ENCODE measurements around the gene FRMD4B.
"Not testable (repeated sequence)": the region's sequence is repeated elsewhere in the genome, so short reads cannot be mapped to it uniquely, and the experiment has no call there.

FRMD4B gene

DNA sequence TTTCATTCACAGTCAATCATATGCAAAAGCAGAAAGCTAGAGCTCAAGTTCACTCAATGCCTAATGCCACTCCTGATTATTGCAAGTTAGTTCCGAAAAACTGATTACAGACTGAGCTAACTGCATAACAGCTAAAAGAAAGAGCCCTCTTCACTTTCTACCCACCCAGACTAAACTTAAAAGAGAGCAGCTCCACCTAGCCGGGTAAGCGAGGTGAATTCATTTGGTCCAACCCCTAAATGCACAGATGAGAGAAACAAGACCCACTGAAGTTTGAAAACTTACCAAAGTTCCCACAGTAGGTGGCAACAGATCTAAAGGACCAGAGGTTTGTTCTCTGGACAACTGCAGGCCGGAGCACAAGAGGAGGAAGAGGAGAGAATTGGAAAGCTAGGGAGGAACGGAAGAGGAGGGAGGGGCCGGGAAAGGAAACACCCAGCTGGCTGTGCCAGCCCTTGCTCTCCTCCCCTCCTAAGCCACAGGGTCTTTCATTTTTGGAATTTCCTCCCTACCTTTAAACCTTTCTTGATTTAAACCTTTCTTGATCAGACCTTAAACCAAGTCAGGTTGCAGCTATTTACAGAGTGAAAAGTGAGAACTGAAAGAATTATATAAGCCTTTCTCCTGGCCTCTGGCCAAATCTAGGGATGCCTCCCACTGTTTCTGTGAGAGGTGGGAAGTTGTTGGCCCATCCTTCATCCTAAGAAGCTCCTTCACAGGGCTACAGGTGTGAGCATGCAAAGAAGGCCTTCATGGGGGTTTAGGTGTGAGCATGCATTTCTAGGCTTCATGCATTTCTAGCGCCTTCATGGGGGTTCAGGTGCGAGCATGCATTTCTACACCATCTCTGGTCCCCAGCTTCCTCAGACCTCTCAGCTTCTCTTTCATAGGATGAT lies 148.8 kb downstream of the FRMD4B start:
- DNase-seq = peak; percentile 36

GRCh38 chr3:69235882-69236281 lies 150.0 kb downstream of the FRMD4B start:
- DNase-seq = no peak

GRCh38 chr3:69235227-69235626 lies 150.7 kb downstream of the FRMD4B start:
- not testable (repeated sequence) for DNase-seq

DNA sequence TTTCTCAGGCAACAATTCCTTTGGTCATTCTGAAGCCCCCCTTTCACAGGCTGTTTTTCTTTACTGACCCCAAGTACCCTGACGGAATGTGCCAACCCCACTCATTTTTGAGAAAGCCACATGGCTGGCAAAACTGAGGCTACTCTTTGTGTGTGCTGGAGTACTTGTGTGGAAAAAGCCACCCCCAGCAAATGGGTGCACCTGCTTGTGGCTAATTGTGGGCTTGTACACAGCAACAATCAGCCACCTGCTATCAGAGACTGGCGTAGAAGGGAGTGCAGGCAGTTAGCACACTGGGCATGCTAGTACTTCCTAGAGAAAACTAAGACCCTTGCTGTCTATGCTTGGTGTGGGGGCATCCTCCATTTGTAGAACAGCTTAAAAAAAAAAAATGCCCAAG lies 153.4 kb downstream of the FRMD4B start:
- peak; percentile 15 for DNase-seq

DNA sequence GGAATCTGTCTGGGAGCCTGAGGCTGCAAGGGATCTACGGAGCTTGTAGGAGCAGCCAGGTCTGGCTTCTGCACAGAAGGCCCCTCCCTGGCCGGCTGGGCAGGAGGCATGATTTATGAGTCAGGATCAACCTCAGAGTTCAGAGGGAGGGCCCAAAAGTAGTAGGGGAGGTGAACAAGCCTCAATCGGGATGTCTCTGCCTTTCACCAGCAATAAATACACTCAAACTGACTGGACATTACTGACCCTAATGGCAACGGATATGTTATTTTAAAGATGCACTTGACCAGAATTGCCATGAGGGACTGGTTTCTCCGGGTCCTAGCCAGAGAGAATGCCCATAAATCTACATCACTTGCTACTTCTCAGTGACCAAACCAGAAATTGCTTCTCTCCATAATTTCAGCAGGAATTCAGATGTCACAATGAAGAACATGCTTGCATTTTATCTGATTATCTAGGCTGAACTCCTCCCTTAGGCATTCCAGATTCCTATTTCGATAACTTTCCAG lies 153.9 kb downstream of the FRMD4B start:
- no peak for DNase-seq

- no peak for DNase-seq
These were observed 159.8 kb downstream of the FRMD4B start for GRCh38 chr3:69226071-69226470.

DNA sequence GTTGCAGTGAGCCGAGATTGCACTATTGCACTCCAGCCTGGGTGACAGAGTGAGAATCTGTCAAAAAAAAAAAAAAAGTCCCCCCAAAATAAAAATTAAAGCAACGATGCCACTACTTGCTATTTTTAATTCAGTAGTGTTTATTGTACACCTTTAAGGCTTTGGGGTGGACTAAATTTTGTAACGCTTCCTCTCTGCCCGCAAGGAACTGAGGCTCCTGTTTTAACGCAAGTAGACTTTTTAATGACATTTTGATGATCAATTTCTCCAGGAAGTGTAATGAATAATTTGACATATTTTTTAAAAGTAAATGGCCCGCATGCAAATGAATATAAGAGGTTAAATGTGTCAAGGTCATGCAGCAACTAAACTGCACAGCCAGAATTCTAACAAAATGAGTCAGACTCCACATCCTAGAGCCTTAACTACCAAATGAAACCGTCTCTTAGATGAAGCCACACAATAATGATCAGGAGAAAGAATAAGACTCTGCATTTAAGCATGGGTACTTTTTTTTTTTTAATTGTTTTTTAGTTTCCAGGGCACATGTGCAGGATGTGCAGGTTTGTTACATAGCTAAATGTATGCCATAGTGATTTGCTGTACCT lies 166.7 kb downstream of the FRMD4B start:
- no peak for DNase-seq

DNA sequence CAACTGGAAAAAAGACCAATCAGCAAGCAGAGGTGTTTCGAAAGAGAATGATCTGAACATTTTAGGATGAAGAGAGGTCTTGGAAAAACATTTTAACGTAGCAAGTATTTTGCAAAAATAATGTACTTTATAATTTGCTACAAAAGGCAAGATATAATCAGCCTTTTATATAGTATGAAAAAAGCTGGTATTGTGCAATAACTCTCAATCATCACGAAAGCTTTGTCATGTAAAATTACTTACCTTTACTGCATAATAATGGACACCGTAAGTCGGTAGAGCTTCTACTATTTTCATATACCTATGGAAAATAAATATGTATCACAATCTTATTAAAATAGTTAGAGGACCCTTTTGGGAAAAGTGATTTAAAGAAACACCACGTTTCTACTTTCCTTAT lies 167.8 kb downstream of the FRMD4B start:
- DNase-seq = no peak

- no peak for DNase-seq
These were observed 168.9 kb downstream of the FRMD4B start for GRCh38 chr3:69216981-69217380.

- DNase-seq = no peak
These were observed 171.6 kb downstream of the FRMD4B start for GRCh38 chr3:69214241-69214640.

GRCh38 chr3:69212411-69213160 lies 173.3 kb downstream of the FRMD4B start:
- peak; percentile 6 for DNase-seq

DNA sequence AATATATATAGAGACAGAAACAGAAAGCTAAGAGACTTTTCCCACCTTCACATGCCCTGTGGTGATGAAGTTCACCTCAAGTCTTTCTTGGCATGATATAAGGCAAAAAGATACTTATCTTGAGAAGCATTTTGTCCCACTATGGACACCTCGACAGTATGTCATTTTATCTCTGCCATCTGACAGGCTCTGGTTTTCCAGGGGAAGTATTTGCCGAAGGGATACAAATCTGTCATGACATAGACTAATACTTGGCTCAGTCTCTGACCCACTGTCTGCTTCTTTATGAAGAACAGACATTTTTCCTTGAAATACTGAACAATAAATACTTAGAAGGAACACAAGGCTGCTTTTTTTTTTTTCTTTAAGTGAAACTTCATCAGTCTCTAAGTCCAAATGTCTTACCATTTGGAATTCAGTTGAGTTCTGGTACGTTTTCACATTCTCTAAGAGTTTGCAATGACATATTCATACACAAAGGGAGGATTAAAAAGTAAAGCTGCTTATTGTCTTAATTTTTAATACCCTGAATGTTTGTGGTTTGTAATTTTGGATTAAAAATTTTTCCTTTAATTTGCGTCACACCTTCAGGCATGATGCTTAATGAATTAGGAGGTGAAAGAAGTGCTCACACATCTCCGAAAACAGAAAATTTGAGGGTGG lies 175.7 kb downstream of the FRMD4B start:
- DNase-seq = no peak

DNA sequence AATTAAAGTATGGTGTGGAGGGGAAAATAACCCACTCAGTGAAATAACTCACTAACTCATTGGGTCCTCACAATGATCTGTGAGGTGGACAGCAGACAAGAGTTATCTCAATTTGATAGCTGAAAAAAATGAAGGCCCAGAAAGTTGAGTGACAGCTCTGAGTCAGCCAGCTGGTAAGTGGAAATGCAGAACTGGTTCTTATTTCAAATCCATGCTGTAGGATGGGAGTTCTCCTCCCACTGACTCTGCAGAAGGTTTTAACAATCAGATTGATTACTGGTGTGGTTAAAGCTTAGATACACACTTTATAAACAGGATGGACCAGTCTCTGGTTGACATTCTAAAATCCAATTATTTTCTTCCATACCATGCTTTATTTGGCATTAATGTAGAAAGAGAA lies 176.5 kb downstream of the FRMD4B start:
- DNase-seq = no peak

GRCh38 chr3:69207031-69207430 lies 178.9 kb downstream of the FRMD4B start:
- no peak for DNase-seq

DNA sequence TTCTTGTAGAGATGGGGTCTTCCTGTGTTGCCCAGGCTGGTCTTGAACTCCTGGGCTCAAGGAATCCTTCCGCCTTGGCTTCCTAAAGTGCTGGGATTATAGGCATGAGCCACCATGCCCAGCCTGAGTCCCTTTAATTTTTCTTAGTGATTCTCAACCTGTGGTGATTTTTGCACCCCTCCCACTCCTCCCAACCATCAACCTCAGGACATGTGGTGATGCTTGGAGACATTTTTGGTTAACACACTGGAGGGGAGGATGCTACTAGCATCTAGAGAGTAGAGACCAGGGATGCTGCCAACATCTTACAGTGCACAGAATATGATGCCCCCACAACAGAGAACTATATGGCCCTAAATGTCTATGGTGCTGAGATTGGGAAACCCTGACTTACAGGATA lies 180.5 kb downstream of the FRMD4B start:
- DNase-seq = no peak

DNA sequence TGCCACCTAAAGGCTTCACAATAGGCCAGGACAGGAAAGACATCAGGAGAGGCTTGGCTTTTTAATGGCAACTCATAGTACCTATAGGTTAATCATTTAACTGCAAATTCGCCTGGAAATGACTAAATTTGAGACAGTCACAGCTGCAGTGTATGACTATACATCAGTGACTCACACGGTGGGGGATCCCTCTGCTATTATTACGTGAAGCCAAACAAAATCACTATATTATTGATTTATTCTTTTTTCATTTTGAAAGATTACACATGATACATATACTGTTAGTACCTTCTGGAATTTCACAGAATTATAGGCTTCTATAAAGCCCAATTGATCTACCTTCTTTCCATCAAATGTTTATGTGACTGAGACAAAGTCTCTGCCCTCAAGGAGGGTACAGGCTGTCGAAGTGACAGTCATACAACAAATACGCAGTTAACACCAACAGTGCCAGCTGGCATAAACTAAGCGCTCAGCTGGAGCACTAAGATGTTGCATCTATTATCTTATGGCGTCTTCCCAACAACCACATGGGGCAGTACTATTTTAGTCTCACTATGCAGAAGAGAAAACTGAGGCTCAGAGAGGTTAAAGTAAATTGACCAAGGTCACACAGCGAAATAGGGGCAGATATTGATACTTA lies 181.5 kb downstream of the FRMD4B start:
- no peak for DNase-seq

DNA sequence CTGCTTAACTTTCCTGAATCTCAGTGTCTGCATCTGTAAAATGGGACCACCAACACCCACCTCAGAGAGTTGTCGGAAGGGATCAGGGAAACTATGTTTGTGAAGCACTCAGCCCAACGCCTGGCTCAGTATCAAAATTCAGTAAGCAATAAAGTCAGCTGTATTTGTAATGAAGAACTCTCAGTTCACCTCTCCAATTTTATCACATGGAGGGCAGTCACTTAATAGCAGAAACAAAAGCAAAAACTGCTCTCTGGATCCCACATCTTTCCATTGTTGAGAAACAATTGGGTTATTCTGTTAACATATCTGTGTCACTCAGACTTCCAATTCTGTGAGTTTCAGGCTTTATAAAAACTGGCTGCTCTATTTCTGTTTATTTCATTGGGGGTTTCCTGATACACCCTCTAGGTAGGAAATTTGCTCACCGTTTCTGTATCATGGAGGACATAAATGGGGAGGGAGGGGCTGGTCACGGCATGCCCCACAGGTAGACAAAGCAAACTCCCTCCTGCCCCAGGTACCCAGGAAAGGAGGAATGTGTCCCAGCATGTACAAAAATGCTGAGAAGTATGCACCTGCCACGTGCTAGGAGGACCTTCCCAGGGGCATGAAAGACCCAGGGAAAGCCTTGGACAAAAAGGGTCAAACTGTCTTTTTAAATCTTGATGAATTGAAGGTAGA lies 182.1 kb downstream of the FRMD4B start:
- DNase-seq = no peak

GRCh38 chr3:69201658-69202057 lies 184.2 kb downstream of the FRMD4B start:
- DNase-seq = no peak

GRCh38 chr3:69200384-69201068 lies 185.4 kb downstream of the FRMD4B start:
- DNase-seq = peak; percentile 64

GRCh38 chr3:69199942-69200341 lies 185.9 kb downstream of the FRMD4B start:
- peak; percentile 20 for DNase-seq

- DNase-seq = no peak
These were observed 187.9 kb downstream of the FRMD4B start for GRCh38 chr3:69197922-69198530.

All from RPMI8226 (cell line).